H1 (cell line): ENCODE measurements around the gene XPOT.

ENCODE experiments used
- CTCF ChIP-seq, 3 experiments: IDR thresholded peaks; 1 replicate in 2 of 3; 2 replicates in 1 of 3; pipeline versions ENCODE4 v1.5.1 to v1.6.1; 2011; ENCODE audit warnings: low read length in 3 of 3, mild to moderate bottlenecking in 3 of 3, inconsistent platforms in 2 of 3, low read depth in 1 of 3, moderate library complexity in 1 of 3; ENCODE audit not compliant: insufficient read depth in 1 of 3; ENCODE audit errors: control extremely low read depth in 1 of 3
- EZH2 ChIP-seq: fragments of 200-600 bp; sonication (generic); IDR thresholded peaks from 2 replicates; pipeline ENCODE4 v1.7.1; 2012; ENCODE audit warnings: low read depth, mild to moderate bottlenecking, moderate library complexity, low read length, inconsistent platforms; ENCODE audit not compliant: severe bottlenecking
- NRF1 ChIP-seq: IDR thresholded peaks from 2 replicates; pipeline ENCODE4 v1.6.1; 2011; ENCODE audit warnings: mild to moderate bottlenecking, low read depth, low read length, improper control_type of control experiment
- POLR2A ChIP-seq, 2 experiments: IDR thresholded peaks; 1 replicate in 1 of 2; 2 replicates in 1 of 2; pipeline ENCODE4 v1.6.1; 2011; ENCODE audit warnings: low read depth in 2 of 2, low read length in 2 of 2, mild to moderate bottlenecking in 2 of 2; ENCODE audit errors: control extremely low read depth in 1 of 2
- SP1 ChIP-seq: IDR thresholded peaks from 2 replicates; pipeline ENCODE4 v1.6.1; 2011; ENCODE audit warnings: low read depth, low read length
- YY1 ChIP-seq: IDR thresholded peaks from 2 replicates; pipeline ENCODE4 v1.6.1; 2011; ENCODE audit warnings: low read depth, mild to moderate bottlenecking, low read length

- TF ChIP-seq EZH2, result no peak
- TF ChIP-seq POLR2A (IDR thresholded peaks at IDR 0.05; ENCODE audit: control extremely low read depth in 1 of 2, low read depth in 2 of 2, low read length in 2 of 2), result no peak
- TF ChIP-seq CTCF (IDR thresholded peaks at IDR 0.05; ENCODE audit: control extremely low read depth in 1 of 3, insufficient read depth in 1 of 3, low read depth in 1 of 3, low read length in 3 of 3), result no peak
- TF ChIP-seq NRF1, result no peak
- no peak for TF ChIP-seq YY1
- no peak for TF ChIP-seq SP1
Measured at GRCh38 chr12:64468966-64469365, 64.8 kb downstream of the XPOT start.
